ENCODE measurements around the gene CCDC150.

GRCh38 chr2:196652869-196653268, 13.4 kb downstream of the CCDC150 start:
- TF ChIP-seq SIN3A (IDR thresholded peaks at IDR 0.05; ENCODE audit: borderline replicate concordance, insufficient read depth, low read depth, low read length) (no peak), CTCF (IDR thresholded peaks at IDR 0.05) (no peak), POLR2AphosphoS5 (IDR thresholded peaks at IDR 0.05; ENCODE audit: low read depth, low read length) (no peak), REST (IDR thresholded peaks at IDR 0.05; ENCODE audit: insufficient read depth in 1 of 2, low read depth in 2 of 2, low read length in 1 of 2) (no peak)

Data from Panc1 (cell line).